ENCODE results near the gene OPA3.

Gene OPA3

DNA sequence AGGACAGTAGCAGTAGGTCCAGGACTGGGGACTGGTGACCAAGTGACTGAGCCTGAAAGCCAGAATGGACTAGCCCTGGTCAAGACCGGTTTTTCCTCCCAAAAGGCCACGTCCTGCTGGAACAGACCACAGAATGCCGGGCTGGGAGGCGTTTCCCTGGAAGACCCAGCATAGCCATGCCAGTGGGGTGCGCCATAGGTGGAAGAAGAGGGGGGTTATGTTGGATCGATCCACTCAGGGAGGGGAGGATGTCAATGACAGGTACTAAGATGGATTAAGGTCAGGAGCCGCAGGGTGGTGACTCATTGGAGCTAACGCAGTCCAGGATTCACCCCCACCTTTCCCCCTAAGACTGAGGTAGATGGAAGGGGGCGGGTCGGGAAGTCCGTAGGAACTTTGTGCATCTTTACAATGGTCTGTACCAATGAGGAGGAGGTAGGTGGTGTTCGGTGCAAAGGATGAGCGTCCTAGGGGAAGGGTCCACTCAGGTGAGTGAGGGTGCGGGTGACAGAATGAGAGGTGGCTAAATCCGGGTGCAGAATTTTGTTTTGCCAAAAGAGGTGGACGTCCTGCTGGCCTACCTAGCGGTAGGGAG is 56.4 kb downstream of the OPA3 start:
- H3K4me1 Mint-ChIP-seq (ENCODE audit: low read depth): peaks cover 23% of the 10 kb centered on the region
- no peak overlapping the region for H3K27ac Mint-ChIP-seq
- no peak overlapping the region for H3K4me3 Mint-ChIP-seq
- peaks cover 53% of the 10 kb centered on the region for H3K36me3 Mint-ChIP-seq (ENCODE audit: low read depth)
- DNase-seq: no peak
- peaks cover 5% of the 10 kb centered on the region for H3K9me3 Mint-ChIP-seq
- H3K27me3 Mint-ChIP-seq: no peaks in the 10 kb centered on the region

DNA sequence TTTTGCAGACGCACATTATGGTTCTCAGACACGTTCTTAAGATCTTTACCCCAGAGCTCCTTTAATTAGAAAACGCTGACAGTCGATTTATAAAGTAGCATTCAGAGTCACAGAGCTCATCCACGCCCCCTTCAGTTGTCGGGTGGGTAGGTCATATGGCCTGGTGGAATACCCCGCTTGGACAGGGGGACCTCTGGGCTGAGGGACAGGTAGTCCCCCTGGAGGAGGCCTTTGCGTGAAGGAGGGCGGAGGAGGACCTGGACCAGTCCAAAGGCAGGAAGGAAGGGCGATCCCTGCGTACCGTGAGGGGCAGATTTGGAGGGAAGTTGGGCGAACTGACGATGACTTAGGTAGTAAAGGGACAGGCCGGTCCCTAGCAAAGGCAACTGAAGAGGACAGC is 56.9 kb downstream of the OPA3 start:
- H3K4me3 Mint-ChIP-seq: no peak overlapping the region
- peaks cover 5% of the 10 kb centered on the region for H3K9me3 Mint-ChIP-seq
- peaks cover 26% of the 10 kb centered on the region for H3K4me1 Mint-ChIP-seq (ENCODE audit: low read depth)
- H3K27me3 Mint-ChIP-seq: no peaks in the 10 kb centered on the region
- H3K27ac Mint-ChIP-seq: no peak overlapping the region
- H3K36me3 Mint-ChIP-seq (ENCODE audit: low read depth): peaks cover 57% of the 10 kb centered on the region
- DNase-seq: no peak

DNA sequence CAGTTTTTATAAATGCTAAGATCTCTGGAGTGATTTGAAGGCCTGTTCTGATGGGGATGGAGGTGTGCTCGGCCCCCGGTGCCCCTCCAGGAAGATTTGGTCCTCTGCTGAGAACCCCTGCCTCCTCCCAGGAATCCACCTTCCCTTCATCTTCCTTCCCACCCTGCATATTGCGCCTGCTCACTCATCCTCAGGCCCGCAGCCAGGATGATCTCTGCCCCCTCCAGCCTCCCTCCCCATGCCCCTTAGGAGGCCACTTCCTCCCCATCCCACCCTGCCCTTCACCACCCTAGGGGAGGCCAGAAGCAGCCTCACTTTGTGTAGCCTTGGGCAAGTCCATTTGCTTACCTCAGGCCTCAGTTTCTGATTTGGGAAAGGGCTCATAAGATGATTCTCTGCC is 57.6 kb downstream of the OPA3 start:
- no peak for DNase-seq
- Mint-ChIP-seq H3K4me3 (no peak overlapping the region), H3K9me3 (peaks cover 5% of the 10 kb centered on the region), H3K36me3 (ENCODE audit: low read depth) (peaks cover 62% of the 10 kb centered on the region), H3K4me1 (ENCODE audit: low read depth) (peaks cover 27% of the 10 kb centered on the region), H3K27me3 (no peaks in the 10 kb centered on the region), H3K27ac (no peak overlapping the region)

DNA sequence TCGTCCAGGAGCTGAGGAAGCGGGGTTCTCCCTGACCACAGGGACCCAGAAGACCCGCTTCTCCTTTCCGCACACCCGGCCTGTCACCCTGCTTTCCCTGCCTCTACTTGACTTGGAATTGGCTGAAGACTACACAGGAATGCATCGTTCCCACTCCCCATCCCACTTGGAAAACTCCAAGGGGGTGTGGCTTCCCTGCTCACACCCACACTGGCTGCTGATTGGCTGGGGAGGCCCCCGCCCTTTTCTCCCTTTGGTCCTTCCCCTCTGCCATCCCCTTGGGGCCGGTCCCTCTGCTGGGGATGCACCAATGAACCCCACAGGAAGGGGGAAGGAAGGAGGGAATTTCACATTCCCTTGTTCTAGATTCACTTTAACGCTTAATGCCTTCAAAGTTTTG is 58.5 kb downstream of the OPA3 start:
- Mint-ChIP-seq H3K27ac (peak overlapping the region; percentile 40), H3K9me3 (no peaks in the 10 kb centered on the region), H3K4me3 (no peak overlapping the region), H3K27me3 (no peaks in the 10 kb centered on the region), H3K36me3 (ENCODE audit: low read depth) (peaks cover 69% of the 10 kb centered on the region), H3K4me1 (ENCODE audit: low read depth) (peaks cover 27% of the 10 kb centered on the region)
- DNase-seq: no peak

DNA sequence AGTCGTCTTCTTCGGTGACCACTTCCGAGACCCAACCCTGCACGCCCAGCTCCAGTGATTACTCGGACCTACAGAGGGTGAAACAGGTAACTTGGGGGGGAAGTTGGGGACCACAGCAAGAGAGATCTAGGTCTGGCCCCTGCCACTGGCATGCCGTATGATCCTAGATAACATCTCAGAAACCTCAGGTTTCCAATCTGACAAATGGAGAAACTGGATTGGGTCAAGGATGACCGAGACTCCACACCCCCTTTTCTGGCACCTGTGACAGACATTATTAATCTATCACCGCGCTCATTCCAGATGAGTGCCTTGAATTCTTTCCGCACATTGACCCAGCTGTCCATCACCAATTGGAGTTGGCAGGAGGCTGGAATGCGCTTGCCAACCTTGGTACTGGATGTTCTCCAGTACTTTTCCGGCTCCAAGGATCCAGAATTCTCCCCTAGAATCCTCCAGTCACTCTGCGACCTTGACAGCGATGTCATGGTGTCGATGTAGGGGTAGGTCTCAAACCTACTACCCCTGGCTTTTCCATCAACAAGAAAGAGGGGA is 60.0 kb downstream of the OPA3 start:
- DNase-seq: no peak
- Mint-ChIP-seq H3K9me3 (no peaks in the 10 kb centered on the region), H3K36me3 (ENCODE audit: low read depth) (peaks cover 84% of the 10 kb centered on the region), H3K4me1 (ENCODE audit: low read depth) (peaks cover 27% of the 10 kb centered on the region), H3K27me3 (no peaks in the 10 kb centered on the region), H3K4me3 (no peak overlapping the region), H3K27ac (peak overlapping the region; percentile 73)

DNA sequence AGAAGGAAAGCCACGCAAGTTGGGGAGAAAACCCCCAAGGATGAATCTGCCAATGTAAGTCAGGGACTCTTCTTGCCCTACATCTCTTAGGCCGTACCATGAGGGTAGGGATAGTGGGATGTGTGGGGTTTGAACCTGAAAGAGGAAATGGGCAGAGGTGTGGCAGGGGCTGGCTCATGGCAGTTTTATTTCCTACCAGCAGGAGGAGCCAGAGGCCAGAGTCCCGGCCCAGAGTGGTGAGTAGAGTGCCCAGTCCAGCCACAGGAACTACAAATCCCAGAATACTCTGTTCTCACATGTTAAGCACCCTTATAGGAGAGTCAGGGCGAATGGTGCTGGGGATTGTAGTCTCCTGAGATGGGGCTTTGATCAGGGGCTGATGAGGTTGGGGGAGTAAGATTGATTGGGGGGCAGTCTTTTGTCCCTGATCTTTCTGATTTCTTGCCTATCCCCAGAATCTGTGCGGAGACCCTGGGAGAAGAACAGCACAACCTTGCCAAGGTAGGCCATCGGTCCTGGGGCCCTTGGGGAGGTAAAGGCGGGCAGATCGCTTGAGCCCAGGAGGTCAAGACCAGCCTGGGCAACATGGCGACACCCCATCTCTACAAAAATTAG is 60.9 kb downstream of the OPA3 start:
- no peak overlapping the region for H3K4me3 Mint-ChIP-seq

DNA sequence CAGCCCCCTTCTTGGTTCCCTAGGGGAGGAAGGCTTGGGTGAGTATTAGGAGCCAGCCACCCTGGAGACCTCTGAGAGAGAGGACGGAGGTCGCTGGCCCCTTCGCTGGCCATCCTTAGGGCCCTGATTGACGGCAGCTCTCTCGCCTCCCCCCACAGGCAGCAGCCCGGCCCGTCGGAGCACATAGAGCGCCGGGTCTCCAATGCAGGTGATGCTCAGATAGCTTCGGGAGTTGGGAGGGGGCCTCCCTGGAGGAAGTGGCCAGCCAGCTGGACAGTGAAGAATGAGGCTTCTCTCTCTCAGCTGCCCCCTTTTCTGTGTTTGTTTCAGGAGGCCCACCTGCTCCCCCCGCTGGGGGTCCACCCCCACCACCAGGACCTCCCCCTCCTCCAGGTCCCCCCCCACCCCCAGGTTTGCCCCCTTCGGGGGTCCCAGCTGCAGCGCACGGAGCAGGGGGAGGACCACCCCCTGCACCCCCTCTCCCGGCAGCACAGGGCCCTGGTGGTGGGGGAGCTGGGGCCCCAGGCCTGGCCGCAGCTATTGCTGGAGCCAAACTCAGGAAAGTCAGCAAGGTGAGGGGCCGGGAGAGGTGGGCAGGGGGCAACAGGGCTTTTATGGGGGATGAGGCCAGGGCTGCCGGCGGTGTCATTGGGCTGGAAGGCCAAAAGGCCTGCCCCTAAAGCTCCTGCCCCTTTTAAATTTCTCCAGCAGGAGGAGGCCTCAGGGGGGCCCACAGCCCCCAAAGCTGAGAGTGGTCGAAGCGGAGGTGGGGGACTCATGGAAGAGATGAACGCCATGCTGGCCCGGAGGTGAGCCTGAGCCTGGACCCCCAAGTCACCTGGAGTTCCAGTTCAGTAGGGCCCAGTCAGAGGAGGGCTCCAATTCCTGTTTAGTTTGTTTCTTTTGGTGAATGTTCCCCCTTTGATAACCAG is 62.3 kb downstream of the OPA3 start:
- DNase-seq: no peak
- Mint-ChIP-seq H3K4me1 (ENCODE audit: low read depth) (peaks cover 11% of the 10 kb centered on the region), H3K36me3 (ENCODE audit: low read depth) (peaks cover 90% of the 10 kb centered on the region), H3K27ac (peak overlapping the region; percentile 74), H3K27me3 (no peaks in the 10 kb centered on the region), H3K4me3 (no peak overlapping the region), H3K9me3 (no peaks in the 10 kb centered on the region)

More for the DNA sequence above, 60.9 kb downstream of the OPA3 start:
- Mint-ChIP-seq H3K36me3 (ENCODE audit: low read depth) (peaks cover 89% of the 10 kb centered on the region), H3K27me3 (no peaks in the 10 kb centered on the region), H3K9me3 (no peaks in the 10 kb centered on the region), H3K4me1 (ENCODE audit: low read depth) (peaks cover 22% of the 10 kb centered on the region), H3K27ac (peak overlapping the region; percentile 81)
- DNase-seq: peak; percentile 81

DNA sequence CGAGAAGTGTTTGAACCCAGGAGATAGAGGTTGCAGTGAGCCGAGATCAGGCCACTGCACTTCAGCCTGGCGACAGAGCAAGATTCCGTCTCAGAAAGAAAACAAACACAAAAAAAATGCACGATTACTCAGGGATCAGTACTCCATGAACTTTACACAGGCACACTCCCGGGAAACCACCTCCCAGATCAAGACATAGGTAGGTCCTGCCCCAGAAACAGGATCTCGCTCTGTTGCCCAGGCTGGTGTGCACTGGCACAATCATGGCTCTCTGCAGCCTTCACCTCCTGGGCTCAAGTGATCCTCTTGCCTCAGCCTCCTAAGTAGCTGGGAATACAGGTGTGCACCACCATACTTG is 66.2 kb downstream of the OPA3 start:
- Mint-ChIP-seq H3K4me1 (ENCODE audit: low read depth) (peaks cover 33% of the 10 kb centered on the region), H3K4me3 (no peak overlapping the region), H3K27ac (peak overlapping the region; percentile 55), H3K27me3 (no peaks in the 10 kb centered on the region), H3K36me3 (ENCODE audit: low read depth) (peaks cover 71% of the 10 kb centered on the region), H3K9me3 (no peaks in the 10 kb centered on the region)
- DNase-seq: no peak

DNA sequence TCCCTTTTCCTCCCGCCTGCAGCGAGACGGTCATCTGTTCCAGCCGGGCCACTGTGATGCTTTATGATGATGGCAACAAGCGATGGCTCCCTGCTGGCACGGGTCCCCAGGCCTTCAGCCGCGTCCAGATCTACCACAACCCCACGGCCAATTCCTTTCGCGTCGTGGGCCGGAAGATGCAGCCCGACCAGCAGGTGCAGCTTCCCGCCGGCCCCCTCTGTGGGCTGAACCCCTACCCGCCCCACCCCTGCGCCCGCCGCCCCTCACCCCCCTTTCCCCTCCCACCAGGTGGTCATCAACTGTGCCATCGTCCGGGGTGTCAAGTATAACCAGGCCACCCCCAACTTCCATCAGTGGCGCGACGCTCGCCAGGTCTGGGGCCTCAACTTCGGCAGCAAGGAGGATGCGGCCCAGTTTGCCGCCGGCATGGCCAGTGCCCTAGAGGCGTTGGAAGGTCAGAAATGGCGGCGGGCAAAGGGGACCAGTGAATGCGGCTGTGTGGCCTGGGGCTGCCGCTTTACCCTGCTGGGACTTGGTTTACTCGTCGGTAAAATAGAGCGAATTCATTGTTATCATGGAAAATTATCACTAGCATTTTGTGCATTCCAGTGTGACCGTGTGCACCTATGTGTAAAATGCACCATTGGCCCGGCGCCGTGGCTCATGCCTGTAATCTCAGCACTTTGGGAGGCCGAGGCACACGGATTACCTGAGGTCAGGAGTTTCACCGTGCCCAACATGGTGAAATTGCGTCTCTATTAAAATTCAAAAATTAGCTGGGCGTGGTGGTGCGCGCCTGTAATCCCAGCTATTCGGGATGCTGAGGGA is 66.7 kb downstream of the OPA3 start:
- H3K4me3 Mint-ChIP-seq: no peak overlapping the region
- peaks cover 69% of the 10 kb centered on the region for H3K36me3 Mint-ChIP-seq (ENCODE audit: low read depth)
- no peak for DNase-seq
- no peaks in the 10 kb centered on the region for H3K9me3 Mint-ChIP-seq
- H3K27me3 Mint-ChIP-seq: no peaks in the 10 kb centered on the region
- H3K27ac Mint-ChIP-seq: peak overlapping the region; percentile 73
- H3K4me1 Mint-ChIP-seq (ENCODE audit: low read depth): peaks cover 34% of the 10 kb centered on the region

DNA sequence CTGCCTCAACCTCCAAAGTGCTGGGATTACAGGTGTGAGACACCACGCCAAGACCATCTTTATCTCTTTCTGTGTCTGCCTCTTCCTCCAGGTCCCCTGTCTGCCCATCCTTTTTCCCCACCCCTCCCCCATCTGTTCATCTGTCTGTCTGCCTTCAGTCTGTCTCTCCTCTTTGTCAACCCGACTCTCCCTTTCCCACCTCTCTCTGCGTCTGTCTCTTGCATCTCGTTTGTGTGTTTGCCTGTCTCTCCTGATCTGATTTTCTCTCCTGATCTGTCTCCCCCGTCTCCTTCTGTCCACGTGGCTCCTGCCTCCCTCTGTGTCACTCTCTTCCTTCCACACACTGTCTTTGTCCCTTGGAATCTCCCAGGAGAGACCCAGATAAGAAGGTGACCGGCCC is 67.4 kb downstream of the OPA3 start:
- Mint-ChIP-seq H3K4me1 (ENCODE audit: low read depth) (peaks cover 35% of the 10 kb centered on the region), H3K4me3 (no peak overlapping the region), H3K9me3 (no peaks in the 10 kb centered on the region), H3K27ac (peak overlapping the region; percentile 73), H3K27me3 (no peaks in the 10 kb centered on the region), H3K36me3 (ENCODE audit: low read depth) (peaks cover 66% of the 10 kb centered on the region)
- DNase-seq: no peak

DNA sequence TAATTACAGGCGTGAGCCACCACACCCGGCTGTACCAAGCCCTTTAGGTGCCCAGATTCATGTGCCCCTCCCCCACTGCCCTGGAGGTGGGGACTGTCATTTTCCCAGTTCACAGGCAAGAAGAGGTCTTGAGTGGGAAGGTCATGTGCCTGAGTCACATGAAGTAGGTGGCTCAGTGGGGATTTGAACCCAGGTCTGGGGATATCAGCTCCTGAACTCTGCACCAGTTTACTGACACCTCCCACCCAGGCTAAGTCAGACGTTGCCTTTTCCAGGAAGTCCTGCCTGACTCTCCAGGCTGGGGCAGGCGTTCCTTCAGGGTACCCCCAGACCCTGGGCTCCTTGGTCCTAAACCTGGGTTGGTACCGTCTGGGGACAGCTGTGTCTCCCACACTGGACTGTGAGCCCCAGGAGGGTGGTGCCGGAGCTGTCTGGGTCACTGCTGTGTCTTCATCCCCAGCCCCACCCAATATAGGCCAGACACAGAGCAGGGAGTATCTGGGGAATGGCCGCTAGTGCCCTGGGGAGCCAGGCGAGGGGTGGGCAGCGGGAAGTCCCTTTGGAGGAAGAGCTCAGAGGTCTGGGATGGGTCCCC is 68.7 kb downstream of the OPA3 start:
- H3K4me1 Mint-ChIP-seq (ENCODE audit: low read depth): peaks cover 47% of the 10 kb centered on the region

DNA sequence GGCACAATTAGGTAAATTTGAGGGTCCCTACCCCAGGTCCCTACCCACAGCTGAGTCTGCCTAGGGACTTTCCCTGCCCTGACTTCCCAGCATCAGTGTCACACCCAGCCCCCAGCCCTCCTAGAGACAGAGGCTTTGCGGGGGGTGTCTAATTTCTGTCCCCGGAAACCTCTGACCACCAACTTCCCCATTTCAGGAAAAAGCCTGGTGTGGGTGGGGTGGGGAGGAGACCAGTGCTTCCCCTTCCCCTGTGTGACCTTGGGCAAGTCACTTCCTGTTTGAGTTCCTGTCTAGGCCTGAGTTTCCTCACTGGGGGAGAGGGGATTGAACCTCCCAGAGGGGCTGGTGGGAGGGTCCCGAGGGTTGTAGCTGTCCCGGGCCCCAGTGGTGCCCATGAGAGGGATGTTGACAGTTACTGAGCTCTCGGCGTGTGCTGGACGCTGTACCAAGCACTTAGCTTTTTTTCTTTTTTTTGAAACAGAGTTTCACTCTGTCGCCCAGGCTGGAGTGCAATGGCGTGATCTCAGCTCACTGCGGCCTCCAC is 69.4 kb downstream of the OPA3 start:
- H3K4me3 Mint-ChIP-seq: peak overlapping the region; percentile 44
- peak; percentile 55 for DNase-seq
- peaks cover 53% of the 10 kb centered on the region for H3K4me1 Mint-ChIP-seq (ENCODE audit: low read depth)
- H3K27ac Mint-ChIP-seq: peak overlapping the region; percentile 94
- H3K36me3 Mint-ChIP-seq (ENCODE audit: low read depth): peaks cover 66% of the 10 kb centered on the region
- H3K9me3 Mint-ChIP-seq: no peaks in the 10 kb centered on the region
- no peaks in the 10 kb centered on the region for H3K27me3 Mint-ChIP-seq

More for the DNA sequence above, 68.7 kb downstream of the OPA3 start:
- Mint-ChIP-seq H3K36me3 (ENCODE audit: low read depth) (peaks cover 66% of the 10 kb centered on the region), H3K27ac (peak overlapping the region; percentile 94), H3K9me3 (no peaks in the 10 kb centered on the region), H3K4me3 (peak overlapping the region; percentile 44), H3K27me3 (no peaks in the 10 kb centered on the region)
- no peak for DNase-seq

DNA sequence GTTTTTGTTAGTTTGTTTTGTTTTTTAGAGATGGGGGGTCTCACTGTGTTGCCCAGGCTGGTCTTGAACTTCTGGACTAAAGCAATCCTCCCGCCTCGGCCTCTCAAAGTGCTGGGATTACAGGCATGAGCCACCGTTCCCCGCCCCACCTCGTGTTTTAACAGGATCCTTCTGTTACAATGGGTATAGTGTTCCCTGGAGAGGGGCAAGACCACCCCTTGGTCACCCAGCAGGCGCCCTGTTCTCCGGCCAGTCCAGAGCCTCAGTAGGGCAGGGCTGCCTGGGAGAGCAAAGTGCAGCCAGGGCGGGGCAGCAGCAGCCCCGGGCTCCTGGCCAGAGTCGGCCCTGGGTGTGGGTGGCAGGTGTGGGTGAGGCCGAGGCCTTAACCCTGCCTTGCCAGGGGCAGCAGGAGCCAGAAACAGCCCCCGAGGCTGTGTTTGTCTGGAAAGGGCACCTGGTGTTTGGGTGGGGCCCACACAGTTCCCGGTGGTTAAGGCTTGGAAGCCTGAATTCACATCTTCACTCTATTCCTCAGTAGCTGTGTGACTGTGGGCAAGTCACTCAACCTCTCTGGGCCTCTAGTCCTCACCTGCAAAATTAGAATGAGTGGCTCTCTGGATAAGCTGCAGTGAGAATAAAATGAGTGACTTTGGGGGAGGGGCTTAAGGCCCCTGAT is 70.1 kb downstream of the OPA3 start:
- H3K27me3 Mint-ChIP-seq: no peaks in the 10 kb centered on the region
- peaks cover 68% of the 10 kb centered on the region for H3K36me3 Mint-ChIP-seq (ENCODE audit: low read depth)
- H3K27ac Mint-ChIP-seq: peak overlapping the region; percentile 94
- DNase-seq: no peak
- peaks cover 60% of the 10 kb centered on the region for H3K4me1 Mint-ChIP-seq (ENCODE audit: low read depth)
- H3K4me3 Mint-ChIP-seq: peak overlapping the region; percentile 58
- H3K9me3 Mint-ChIP-seq: no peaks in the 10 kb centered on the region
